Osteoblast (primary cell): ENCODE results near the gene MYORG. TPM values are rescaled to one million over a fixed set of nuclear protein-coding genes. Genes with fewer than 3 reads are reported as not detected.
A peak's percentile ranks its signal among the peaks of the same experiment; 100 is the strongest.

ENCODE experiments used
- DNase-seq: peaks from one replicate; pipeline ENCODE4 v3.0.0; 2011; ENCODE audit warnings: low spot score, mixed read lengths; ENCODE audit not compliant: insufficient read length; ENCODE audit errors: missing footprints
- H2AFZ ChIP-seq: 2 replicates; pipeline ENCODE4 v1.6.0; 2011; ENCODE audit warnings: mild to moderate bottlenecking, low read length
- H3K27ac ChIP-seq: 2 replicates; pipeline ENCODE4 v1.5.1; 2011; ENCODE audit warnings: mild to moderate bottlenecking, low read depth, low read length, moderate library complexity
- H3K27me3 ChIP-seq: 2 replicates; pipeline ENCODE4 v1.6.0; 2012; ENCODE audit warnings: mild to moderate bottlenecking, control low read depth, inconsistent platforms, low read length, moderate library complexity; ENCODE audit not compliant: insufficient read depth
- H3K36me3 ChIP-seq: 2 replicates; pipeline ENCODE4 v1.5.1; 2011; ENCODE audit warnings: mild to moderate bottlenecking, low read length, control low read depth, moderate library complexity; ENCODE audit not compliant: insufficient read depth
- H3K4me1 ChIP-seq: 2 replicates; pipeline ENCODE4 v1.5.1; 2011; ENCODE audit warnings: mild to moderate bottlenecking, low read length, control low read depth, moderate library complexity; ENCODE audit not compliant: insufficient read depth
- H3K4me2 ChIP-seq: 2 replicates; pipeline ENCODE4 v1.6.0; 2011; ENCODE audit warnings: mild to moderate bottlenecking, low read length; ENCODE audit not compliant: insufficient read depth
- H3K4me3 ChIP-seq: fragments of 200-600 bp; sonication (generic); 3 replicates; pipeline ENCODE4 v1.5.1; 2012; ENCODE audit warnings: mild to moderate bottlenecking, low read length, inconsistent platforms; ENCODE audit not compliant: insufficient read depth
- H3K79me2 ChIP-seq: 2 replicates; pipeline ENCODE4 v1.6.0; 2012; ENCODE audit warnings: mild to moderate bottlenecking, low read length, control low read depth, inconsistent platforms; ENCODE audit not compliant: insufficient read depth
- H3K9me3 ChIP-seq: 2 replicates; pipeline ENCODE4 v1.5.1; 2011; ENCODE audit warnings: low read depth, low read length, control low read depth
- H4K20me1 ChIP-seq: 2 replicates; pipeline ENCODE4 v1.6.0; 2012; ENCODE audit warnings: mild to moderate bottlenecking, low read length, control low read depth; ENCODE audit not compliant: insufficient read depth
- total RNA-seq: library from RNA; depleted of rRNA; stranded (reverse); fragments of >200 nt; gene quantifications from 2 replicates; pipeline ENCODE4 v1.2.3, GENCODE V29; 2012
- TF ChIP-seq, protein P1 (sequence below): IDR thresholded peaks from 2 replicates; pipeline ENCODE4 v1.5.1; 2011; ENCODE audit warnings: mild to moderate bottlenecking, low read depth, low read length, moderate library complexity; ENCODE audit errors: extremely low read depth

MYORG gene
- total RNA-seq, 1 donor = 0.36 TPM

DNA sequence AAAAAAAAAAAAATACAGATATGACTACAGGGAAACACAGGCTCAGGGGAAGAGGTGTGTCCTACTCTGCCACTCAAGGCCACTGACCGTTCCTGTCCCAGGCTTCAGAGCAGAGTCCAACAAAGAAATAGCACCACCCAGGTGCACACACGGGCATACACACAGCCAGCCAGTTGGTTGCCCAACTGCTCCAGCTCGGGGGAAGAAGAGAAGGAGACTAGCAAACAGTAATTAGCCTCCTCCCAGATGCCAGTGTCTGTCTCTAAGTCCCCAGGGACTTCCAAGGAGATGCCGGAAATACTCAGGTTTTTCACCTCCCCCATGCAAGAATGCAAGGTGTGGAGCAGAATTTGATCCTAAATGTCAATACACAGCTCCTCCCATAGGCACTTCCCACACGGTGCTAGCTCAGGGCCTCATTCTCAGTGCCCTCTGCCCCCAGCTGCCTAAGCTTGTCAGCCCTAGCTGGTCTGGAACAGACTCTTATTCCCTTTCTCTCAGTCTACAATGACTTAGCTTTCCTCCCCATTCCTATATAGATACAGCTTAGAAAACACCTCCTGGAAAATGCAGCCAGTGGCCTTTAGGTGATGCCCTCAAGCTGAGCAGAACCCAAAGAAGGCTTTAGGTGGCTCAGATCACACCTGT lies 1.7 kb downstream of the MYORG start:
- Histone ChIP-seq H3K79me2 (no peaks in the 10 kb centered on the region), H2AFZ (no peak overlapping the region), H3K9me3 (no peaks in the 10 kb centered on the region), H3K4me2 (no peak overlapping the region), H3K27me3 (no peaks in the 10 kb centered on the region), H4K20me1 (no peaks in the 10 kb centered on the region), H3K27ac (no peak overlapping the region), H3K4me1 (peaks cover 4% of the 10 kb centered on the region), H3K4me3 (no peak overlapping the region), H3K36me3 (no peaks in the 10 kb centered on the region)
- DNase-seq = peak; percentile 77
- TF ChIP-seq, protein P1, sequence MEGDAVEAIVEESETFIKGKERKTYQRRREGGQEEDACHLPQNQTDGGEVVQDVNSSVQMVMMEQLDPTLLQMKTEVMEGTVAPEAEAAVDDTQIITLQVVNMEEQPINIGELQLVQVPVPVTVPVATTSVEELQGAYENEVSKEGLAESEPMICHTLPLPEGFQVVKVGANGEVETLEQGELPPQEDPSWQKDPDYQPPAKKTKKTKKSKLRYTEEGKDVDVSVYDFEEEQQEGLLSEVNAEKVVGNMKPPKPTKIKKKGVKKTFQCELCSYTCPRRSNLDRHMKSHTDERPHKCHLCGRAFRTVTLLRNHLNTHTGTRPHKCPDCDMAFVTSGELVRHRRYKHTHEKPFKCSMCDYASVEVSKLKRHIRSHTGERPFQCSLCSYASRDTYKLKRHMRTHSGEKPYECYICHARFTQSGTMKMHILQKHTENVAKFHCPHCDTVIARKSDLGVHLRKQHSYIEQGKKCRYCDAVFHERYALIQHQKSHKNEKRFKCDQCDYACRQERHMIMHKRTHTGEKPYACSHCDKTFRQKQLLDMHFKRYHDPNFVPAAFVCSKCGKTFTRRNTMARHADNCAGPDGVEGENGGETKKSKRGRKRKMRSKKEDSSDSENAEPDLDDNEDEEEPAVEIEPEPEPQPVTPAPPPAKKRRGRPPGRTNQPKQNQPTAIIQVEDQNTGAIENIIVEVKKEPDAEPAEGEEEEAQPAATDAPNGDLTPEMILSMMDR = no peak

DNA sequence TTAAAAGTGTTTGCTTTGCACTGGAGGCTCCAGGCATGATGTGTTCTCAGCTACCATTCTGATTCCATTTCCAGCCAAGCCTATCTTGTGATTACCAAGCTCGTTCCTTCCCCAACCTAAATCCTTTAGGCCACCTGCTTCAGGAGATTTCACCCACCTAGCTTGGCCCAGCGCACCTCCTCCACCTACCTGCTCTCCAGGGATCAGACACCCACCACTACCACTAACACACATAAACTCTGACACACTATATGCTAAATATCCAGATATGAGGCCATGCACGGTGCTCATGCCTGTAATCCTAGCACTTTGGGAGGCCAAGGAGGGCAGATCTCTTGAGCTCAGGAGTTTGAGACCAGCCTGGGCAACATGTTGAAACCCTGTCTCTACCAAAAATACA lies 2.4 kb downstream of the MYORG start:
- peak; percentile 81 for DNase-seq
- H3K36me3 ChIP-seq = no peaks in the 10 kb centered on the region
- no peak overlapping the region for H3K4me3 ChIP-seq
- H3K4me2 ChIP-seq = no peak overlapping the region
- no peaks in the 10 kb centered on the region for H3K27me3 ChIP-seq
- no peak overlapping the region for H2AFZ ChIP-seq
- H4K20me1 ChIP-seq = no peaks in the 10 kb centered on the region
- H3K9me3 ChIP-seq = no peaks in the 10 kb centered on the region
- TF ChIP-seq, protein P1 = no peak
- peaks cover 4% of the 10 kb centered on the region for H3K4me1 ChIP-seq
- H3K79me2 ChIP-seq = no peaks in the 10 kb centered on the region
- no peak overlapping the region for H3K27ac ChIP-seq

DNA sequence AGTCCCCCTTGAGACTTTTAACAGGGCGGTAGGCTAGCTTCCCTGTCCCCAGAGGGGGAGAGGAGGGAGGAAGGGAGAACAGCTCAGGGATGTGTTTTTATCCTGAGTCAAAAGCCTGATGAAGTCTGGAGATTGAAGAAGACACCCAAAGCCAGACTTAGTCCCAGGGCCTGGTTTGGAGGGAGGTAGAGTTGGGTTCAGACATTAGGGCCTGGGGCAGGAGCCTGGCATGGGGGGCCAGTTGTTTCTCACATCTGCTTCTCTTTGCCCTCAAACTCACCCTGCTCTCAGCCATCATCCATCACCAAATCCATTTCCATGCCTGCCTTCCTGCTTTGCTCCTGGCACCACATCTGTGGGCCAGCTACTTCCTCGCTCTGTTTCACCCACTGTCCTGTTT lies 2.9 kb downstream of the MYORG start:
- TF ChIP-seq, protein P1 = no peak
- Histone ChIP-seq H3K4me2 (no peak overlapping the region), H3K4me3 (no peak overlapping the region), H3K27me3 (no peaks in the 10 kb centered on the region), H3K79me2 (no peaks in the 10 kb centered on the region), H2AFZ (no peak overlapping the region), H3K4me1 (peaks cover 4% of the 10 kb centered on the region), H3K27ac (no peak overlapping the region), H3K36me3 (no peaks in the 10 kb centered on the region), H3K9me3 (no peaks in the 10 kb centered on the region), H4K20me1 (no peaks in the 10 kb centered on the region)
- DNase-seq = peak; percentile 57

DNA sequence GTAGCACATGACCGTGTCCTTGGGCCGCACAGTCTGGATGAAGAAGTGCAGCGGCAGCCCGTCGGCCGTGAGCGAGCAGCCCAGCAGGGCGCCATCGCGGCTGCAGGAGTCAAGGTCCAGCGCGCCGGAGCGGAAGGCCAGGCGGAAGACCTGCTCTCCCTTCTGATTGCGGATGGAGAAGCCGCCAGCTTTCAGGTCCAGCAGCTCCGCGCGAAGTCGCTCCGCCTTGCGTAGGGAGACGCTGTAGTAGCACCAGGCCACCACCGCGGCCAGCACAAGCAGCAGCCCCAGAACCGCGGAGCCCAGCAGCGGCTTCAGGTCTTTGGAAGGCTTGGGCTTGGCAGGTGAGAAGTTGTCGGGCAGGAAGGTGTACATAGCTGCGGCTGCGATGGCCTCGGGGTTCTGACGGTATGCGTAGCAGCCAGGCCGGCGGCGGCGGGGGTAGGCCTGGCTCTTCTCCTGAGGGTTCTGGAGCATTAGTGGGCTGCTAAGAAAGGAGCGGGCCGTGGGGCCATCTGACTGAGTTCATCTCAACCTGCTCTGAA lies 4.2 kb downstream of the MYORG start:
- Histone ChIP-seq H3K27ac (no peak overlapping the region), H4K20me1 (no peaks in the 10 kb centered on the region), H3K36me3 (no peaks in the 10 kb centered on the region), H3K27me3 (no peaks in the 10 kb centered on the region), H2AFZ (no peak overlapping the region), H3K4me2 (no peak overlapping the region), H3K4me3 (no peak overlapping the region), H3K9me3 (no peaks in the 10 kb centered on the region), H3K79me2 (no peaks in the 10 kb centered on the region), H3K4me1 (peaks cover 4% of the 10 kb centered on the region)
- peak; percentile 63 for DNase-seq
- TF ChIP-seq, protein P1 = no peak
